DND-41 (cell line): ENCODE data around the gene FBXW2.

Experiments
- CTCF ChIP-seq: IDR thresholded peaks from 2 replicates; pipeline ENCODE4 v1.5.1; 2012; ENCODE audit warnings: borderline replicate concordance, low read length, moderate library complexity, mild to moderate bottlenecking; ENCODE audit not compliant: poor library complexity, severe bottlenecking; ENCODE audit errors: extremely low read depth
- EZH2 ChIP-seq: IDR thresholded peaks from 3 replicates; pipeline ENCODE4 v1.6.1; 2012; ENCODE audit warnings: borderline replicate concordance, low read depth, mild to moderate bottlenecking, moderate library complexity, low read length, inconsistent platforms; ENCODE audit not compliant: severe bottlenecking

DNA sequence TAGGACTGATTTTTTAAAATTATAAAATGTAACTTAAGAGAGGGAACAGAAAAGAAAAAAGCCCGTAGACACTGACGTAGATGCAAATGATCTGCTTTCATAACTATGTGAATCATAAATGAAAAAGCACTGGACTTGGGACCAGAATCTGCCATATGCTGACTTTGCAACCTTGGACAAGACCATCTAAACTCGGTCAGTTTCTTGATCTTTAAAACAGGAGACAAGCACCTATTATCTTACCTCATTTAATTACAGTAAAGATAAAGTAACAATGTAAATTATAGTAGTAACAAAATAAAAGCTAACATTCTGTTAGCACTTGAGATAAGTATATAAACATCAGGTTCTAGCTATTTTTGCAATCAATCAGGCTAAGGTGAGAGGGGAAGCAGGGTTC is 20.0 kb downstream of the FBXW2 start:
- TF ChIP-seq CTCF (no peak), EZH2 (no peak)
